CD8-positive, alpha-beta memory T cell (primary cell): ENCODE results near the gene NFASC. TPM values are rescaled to one million over a fixed set of nuclear protein-coding genes. Genes with fewer than 3 reads are reported as not detected.

Experiments
- CTCF ChIA-PET: fragments of 350-600 bp; sonication (Branson Sonifier 250); formaldehyde crosslinking; loops from one replicate; lab custom pipeline; 2021; ENCODE audit warnings: antibody characterized with exemption; lab: Charles Lee
- POLR2A ChIA-PET: fragments of 350-600 bp; sonication (Branson Sonifier 250); formaldehyde crosslinking; loops from one replicate; lab custom pipeline; 2021; ENCODE audit warnings: antibody characterized with exemption; lab: Charles Lee
- DNase-seq, 5 donors: peaks; one replicate each; pipeline versions ENCODE4 v3.0.0 to v3.0.0-alpha.2; 2020 to 2022; ENCODE audit warnings: mixed read lengths in 1 of 5
- H3K27ac ChIP-seq: one replicate; pipeline ENCODE4 v1.7.0; 2013; ENCODE audit warnings: low read depth, mild to moderate bottlenecking, low read length, moderate library complexity
- H3K27me3 ChIP-seq: 2 replicates; pipeline ENCODE4 v1.7.0; 2013; ENCODE audit warnings: low read length, mild to moderate bottlenecking; ENCODE audit not compliant: insufficient read depth, poor library complexity, severe bottlenecking
- H3K36me3 ChIP-seq: 2 replicates; pipeline ENCODE4 v1.7.0; 2013; ENCODE audit warnings: mild to moderate bottlenecking, low read length, moderate library complexity; ENCODE audit not compliant: insufficient read depth
- H3K4me1 ChIP-seq: 2 replicates; pipeline ENCODE4 v1.7.0; 2013; ENCODE audit warnings: mild to moderate bottlenecking, low read length, moderate library complexity; ENCODE audit not compliant: insufficient read depth
- H3K4me3 ChIP-seq: 2 replicates; pipeline ENCODE4 v1.7.0; 2013; ENCODE audit warnings: mild to moderate bottlenecking, low read length
- H3K9me3 ChIP-seq: 2 replicates; pipeline ENCODE4 v1.7.0; 2013; ENCODE audit warnings: mild to moderate bottlenecking, low read length
- H3K27ac Mint-ChIP-seq, 8 donors: one replicate each; pipeline ENCODE4 v1.8.0; 2020 to 2021; ENCODE audit warnings: mixed read lengths in 8 of 8, mild to moderate bottlenecking in 6 of 8, inconsistent platforms in 3 of 8, moderate library complexity in 3 of 8
- H3K27me3 Mint-ChIP-seq, 2 donors: one replicate each; pipeline ENCODE4 v1.8.0; 2020 to 2021; ENCODE audit warnings: mixed read lengths in 2 of 2, mild to moderate bottlenecking in 1 of 2, moderate library complexity in 1 of 2
- H3K36me3 Mint-ChIP-seq, 3 donors: one replicate each; pipeline ENCODE4 v1.8.0; 2020 to 2021; ENCODE audit warnings: mixed read lengths in 3 of 3, inconsistent platforms in 1 of 3, mild to moderate bottlenecking in 1 of 3
- H3K4me1 Mint-ChIP-seq, 3 donors: one replicate each; pipeline ENCODE4 v1.8.0; 2020 to 2021; ENCODE audit warnings: mixed read lengths in 3 of 3, inconsistent platforms in 1 of 3, mild to moderate bottlenecking in 1 of 3
- H3K4me3 Mint-ChIP-seq, 7 donors: one replicate each; pipeline ENCODE4 v1.8.0; 2020 to 2021; ENCODE audit warnings: mixed read lengths in 7 of 7, mild to moderate bottlenecking in 6 of 7, moderate library complexity in 4 of 7, inconsistent platforms in 2 of 7
- H3K9me3 Mint-ChIP-seq, 5 donors: one replicate each; pipeline ENCODE4 v1.8.0; 2020 to 2022; ENCODE audit warnings: mixed read lengths in 5 of 5, mild to moderate bottlenecking in 3 of 5, moderate library complexity in 2 of 5, inconsistent platforms in 1 of 5
- polyA plus RNA-seq: library from polyadenylated mRNA; unstranded; fragments of 300-500 nt; fragmentation: Illumina TruSeq; gene quantifications from one replicate; pipeline ENCODE4 v1.2.3, GENCODE V29; 2021
- total RNA-seq, 2 experiments: library from RNA; stranded (reverse); gene quantifications; one replicate each; pipeline ENCODE4 v1.2.3, GENCODE V29; 2021

Gene NFASC
- total and polyA plus RNA-seq, 3 experiments from 2014 or later, result 0.11 to 0.16 TPM; not detected in 1

DNA sequence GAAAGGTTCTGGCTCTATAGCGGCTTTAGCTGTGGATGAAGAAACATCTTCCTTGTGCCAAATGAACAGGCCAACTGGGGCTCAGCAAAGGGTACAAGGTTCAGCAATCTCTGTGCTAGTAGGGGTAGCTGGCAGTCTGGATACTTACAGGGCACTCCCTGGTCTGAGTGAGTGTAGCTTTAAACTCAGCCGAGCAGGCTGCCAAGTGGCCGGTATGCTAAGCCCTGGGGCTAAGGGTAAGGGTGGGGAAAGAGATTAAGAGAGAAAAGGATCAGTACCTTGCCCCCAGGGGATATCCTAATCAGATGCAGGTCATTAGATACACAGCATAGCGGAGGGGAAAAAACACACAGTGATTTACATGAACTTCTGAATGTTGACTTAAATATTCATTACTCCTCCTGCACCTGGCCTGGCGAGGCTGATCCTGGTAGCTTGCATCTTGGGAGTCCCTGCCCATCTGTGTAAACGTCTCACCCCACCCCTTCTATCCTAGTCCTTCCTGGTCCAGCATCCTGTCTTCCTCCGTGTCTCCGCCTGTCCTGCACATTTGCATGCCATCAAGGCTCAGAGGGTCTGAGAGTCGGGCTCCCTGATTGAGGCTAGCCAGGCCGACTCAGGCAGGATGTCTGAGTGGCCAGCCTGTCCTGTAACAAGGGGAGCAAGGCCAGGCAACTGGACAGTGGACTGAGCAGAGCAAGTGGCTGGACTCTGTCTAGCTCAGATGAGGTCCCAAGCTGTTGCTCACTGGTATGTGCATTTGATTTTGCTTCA is 132.9 kb downstream of the NFASC start:
- Histone ChIP-seq H3K27ac (no peak overlapping the region), H3K9me3 (no peaks in the 10 kb centered on the region), H3K36me3 (no peaks in the 10 kb centered on the region), H3K4me3 (no peak overlapping the region), H3K27me3 (no peaks in the 10 kb centered on the region), H3K4me1 (no peaks in the 10 kb centered on the region)
- POLR2A ChIA-PET, result no interaction called here
- Mint-ChIP-seq H3K27ac (no peak overlapping the region), H3K4me3 (no peak overlapping the region), H3K9me3 (no peaks in the 10 kb centered on the region), H3K36me3 (no peaks in the 10 kb centered on the region), H3K27me3 (peaks cover 4 to 30% of the 10 kb centered on the region in 2 donors), H3K4me1 (no peaks in the 10 kb centered on the region)
- no peak for DNase-seq
- CTCF ChIA-PET, result no interaction called here

DNA sequence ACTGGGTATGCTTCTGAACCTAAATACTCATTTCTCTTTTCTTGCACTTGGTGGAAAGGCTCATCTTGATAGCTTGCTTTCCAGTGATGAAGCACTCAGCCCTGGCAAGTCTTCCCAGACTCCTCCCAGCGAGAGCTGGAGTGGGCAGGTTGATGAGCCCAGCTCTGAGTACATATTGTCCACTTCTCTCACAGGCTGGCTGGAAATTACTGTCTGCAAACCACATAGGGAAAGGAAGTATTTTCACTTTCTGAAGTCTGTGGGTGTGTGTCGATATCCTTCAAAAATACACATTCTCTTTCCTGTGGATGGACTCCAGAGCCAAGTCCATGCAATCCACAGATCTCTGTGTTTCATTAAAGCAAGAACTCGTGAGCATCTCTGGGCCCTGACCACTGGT is 133.7 kb downstream of the NFASC start:
- H3K9me3 ChIP-seq, result no peaks in the 10 kb centered on the region
- no peak for DNase-seq
- Mint-ChIP-seq H3K27ac (peak overlapping the region in 1 of 8 donors; percentile 34), H3K27me3 (peaks cover 6 to 30% of the 10 kb centered on the region in 2 donors), H3K9me3 (no peaks in the 10 kb centered on the region), H3K4me3 (no peak overlapping the region), H3K4me1 (no peaks in the 10 kb centered on the region), H3K36me3 (no peaks in the 10 kb centered on the region)
- no peaks in the 10 kb centered on the region for H3K4me1 ChIP-seq
- ChIA-PET CTCF (no interaction called here), POLR2A (no interaction called here)
- no peaks in the 10 kb centered on the region for H3K36me3 ChIP-seq
- H3K27ac ChIP-seq, result no peak overlapping the region
- H3K27me3 ChIP-seq, result no peaks in the 10 kb centered on the region
- H3K4me3 ChIP-seq, result no peak overlapping the region

DNA sequence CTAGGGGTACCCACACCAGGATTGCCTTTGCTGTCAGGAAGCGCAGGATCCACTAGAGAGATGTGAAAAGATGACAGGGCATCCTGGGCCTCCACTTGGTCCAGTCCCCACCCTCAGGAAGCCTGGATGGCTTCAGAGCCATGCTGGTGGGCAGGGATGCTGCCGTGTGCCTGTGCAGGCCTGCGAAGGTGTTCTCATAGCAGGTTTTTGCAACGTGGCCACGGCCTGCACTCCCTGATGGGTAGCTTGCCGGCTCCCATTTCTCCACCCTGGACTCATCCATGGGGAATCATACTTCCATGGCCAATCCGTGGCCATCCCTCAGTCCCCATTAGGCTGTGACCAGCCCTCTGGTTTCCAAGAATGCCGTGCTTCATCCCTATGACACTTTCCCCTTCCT is 138.2 kb downstream of the NFASC start:
- H3K9me3 ChIP-seq, result no peaks in the 10 kb centered on the region
- H3K27me3 ChIP-seq, result no peaks in the 10 kb centered on the region
- Mint-ChIP-seq H3K4me3 (no peak overlapping the region), H3K4me1 (no peaks in the 10 kb centered on the region), H3K36me3 (no peaks in the 10 kb centered on the region), H3K27me3 (peaks cover 2 to 4% of the 10 kb centered on the region in 2 donors), H3K9me3 (no peaks in the 10 kb centered on the region), H3K27ac (no peak overlapping the region)
- CTCF ChIA-PET, result no interaction called here
- no peak overlapping the region for H3K27ac ChIP-seq
- H3K4me3 ChIP-seq, result no peak overlapping the region
- POLR2A ChIA-PET, result no interaction called here
- H3K36me3 ChIP-seq, result no peaks in the 10 kb centered on the region
- DNase-seq, result no peak
- H3K4me1 ChIP-seq, result no peaks in the 10 kb centered on the region

DNA sequence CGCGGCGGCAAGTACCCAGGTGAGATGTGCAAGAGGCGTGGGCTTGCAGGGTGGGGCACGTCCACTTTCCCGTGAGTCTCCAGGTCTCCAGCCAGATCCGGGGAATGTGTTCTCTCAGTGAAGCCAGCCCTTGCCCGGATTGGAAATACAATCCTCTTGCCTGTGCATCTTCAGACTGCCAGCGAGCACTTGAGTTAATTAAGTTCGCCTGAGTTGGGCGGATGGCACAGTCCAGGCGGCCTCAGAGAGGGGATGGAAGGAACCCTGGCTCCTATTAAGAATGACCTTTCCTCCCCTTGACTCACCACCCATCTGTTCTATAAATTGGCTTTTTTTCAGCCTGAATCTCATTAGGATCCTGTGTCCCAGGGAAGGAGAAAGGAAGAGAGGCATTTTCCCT is 139.0 kb downstream of the NFASC start:
- no peaks in the 10 kb centered on the region for H3K9me3 Mint-ChIP-seq
- CTCF ChIA-PET, result no interaction called here
- H3K36me3 Mint-ChIP-seq, result no peaks in the 10 kb centered on the region

DNA sequence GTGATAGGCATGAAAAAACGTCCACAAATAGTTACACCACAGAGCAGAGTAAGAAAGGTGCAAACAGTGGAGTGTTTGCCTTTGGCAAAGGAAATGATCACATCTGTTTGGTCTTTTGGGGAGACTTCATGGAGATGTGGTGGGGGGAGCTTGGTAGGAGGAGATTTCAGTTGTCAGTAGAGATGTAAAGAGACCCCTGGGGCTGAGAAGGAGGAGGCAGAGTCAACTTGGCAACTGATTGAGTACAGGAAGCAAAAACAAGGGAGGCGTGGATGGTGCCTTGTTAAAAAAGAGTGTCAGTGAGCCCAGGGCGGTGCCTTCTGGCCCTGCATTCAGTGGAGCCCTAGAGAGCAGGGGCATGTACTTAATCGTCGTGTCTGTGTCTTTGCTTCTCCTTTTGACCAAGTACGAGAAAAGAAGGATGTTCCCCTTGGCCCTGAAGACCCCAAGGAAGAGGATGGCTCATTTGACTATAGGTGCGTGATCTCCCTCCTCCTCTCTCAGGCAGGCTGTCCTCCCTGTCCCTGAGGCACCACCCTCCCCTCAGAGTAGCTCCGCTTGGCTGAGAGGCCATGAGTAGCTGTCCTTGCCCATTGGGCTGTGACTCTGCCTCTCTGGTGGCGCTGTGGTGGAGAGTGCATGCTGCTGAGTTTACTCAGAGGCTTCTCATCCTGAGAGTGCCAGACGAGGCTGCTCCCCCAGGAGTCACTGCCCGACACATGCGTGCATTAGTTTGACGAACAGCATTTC is 141.9 kb downstream of the NFASC start:
- no peak for DNase-seq
- H3K4me1 Mint-ChIP-seq, result no peaks in the 10 kb centered on the region
- no peaks in the 10 kb centered on the region for H3K36me3 ChIP-seq
- no peaks in the 10 kb centered on the region for H3K27me3 ChIP-seq
- H3K27ac Mint-ChIP-seq, result no peak overlapping the region
- CTCF ChIA-PET, result interaction anchor here (1.6 kb wide), 1 partner anchor 24 kb away, joined by 3 read pairs; no protein-coding TSS in a partner anchor
- peaks cover 0 to 2% of the 10 kb centered on the region in 2 donors for H3K27me3 Mint-ChIP-seq
- H3K4me1 ChIP-seq, result no peaks in the 10 kb centered on the region
- H3K4me3 Mint-ChIP-seq, result no peak overlapping the region
- no peak overlapping the region for H3K4me3 ChIP-seq
- no peak overlapping the region for H3K27ac ChIP-seq
- no peaks in the 10 kb centered on the region for H3K36me3 Mint-ChIP-seq
- POLR2A ChIA-PET, result no interaction called here
- H3K9me3 Mint-ChIP-seq, result no peaks in the 10 kb centered on the region
- H3K9me3 ChIP-seq, result no peaks in the 10 kb centered on the region

More for the DNA sequence above, 139.0 kb downstream of the NFASC start:
- Histone ChIP-seq H3K4me3 (no peak overlapping the region), H3K27me3 (no peaks in the 10 kb centered on the region), H3K27ac (no peak overlapping the region), H3K4me1 (no peaks in the 10 kb centered on the region), H3K9me3 (no peaks in the 10 kb centered on the region), H3K36me3 (no peaks in the 10 kb centered on the region)
- Mint-ChIP-seq H3K4me3 (no peak overlapping the region), H3K27ac (no peak overlapping the region), H3K4me1 (no peaks in the 10 kb centered on the region), H3K27me3 (peaks cover 2 to 4% of the 10 kb centered on the region in 2 donors)
- POLR2A ChIA-PET, result no interaction called here
- DNase-seq, result no peak

DNA sequence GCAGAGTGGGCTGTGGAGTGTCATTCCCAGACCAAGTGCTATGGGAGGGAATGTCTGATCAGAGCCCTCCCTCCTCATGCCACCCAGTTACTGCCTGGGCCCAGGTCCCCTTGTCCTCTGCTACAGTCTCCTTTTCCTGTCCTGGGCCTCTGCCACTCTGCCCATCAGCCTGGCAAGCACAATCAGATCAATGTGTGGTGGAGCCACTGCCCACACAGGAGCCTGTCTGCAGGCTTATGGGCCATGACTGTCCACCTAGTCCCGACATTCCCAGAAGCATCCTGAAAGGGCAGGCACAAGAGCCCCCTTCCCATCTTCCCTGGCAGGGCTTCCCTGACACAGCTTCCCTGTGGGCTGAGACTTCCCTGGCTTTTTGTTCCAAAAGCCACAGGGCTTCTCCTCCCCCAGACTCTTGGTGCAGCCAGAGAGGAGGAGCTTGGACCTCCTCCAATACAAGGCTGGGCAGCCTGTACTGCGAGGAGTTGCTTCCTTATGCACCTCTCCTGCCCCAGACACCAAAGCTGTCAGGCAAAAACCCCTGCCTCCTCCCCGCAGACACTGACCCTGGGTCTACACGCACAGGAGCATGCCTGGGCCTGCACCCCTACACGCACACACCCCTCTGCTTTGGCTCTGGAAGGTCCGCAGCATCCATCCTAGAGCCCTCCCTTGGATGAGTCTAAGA is 143.2 kb downstream of the NFASC start:
- no peak overlapping the region for H3K27ac Mint-ChIP-seq
- H3K4me3 ChIP-seq, result no peak overlapping the region
- H3K4me1 ChIP-seq, result no peaks in the 10 kb centered on the region
- no peaks in the 10 kb centered on the region for H3K9me3 ChIP-seq
- H3K27me3 Mint-ChIP-seq, result peaks cover 3 to 5% of the 10 kb centered on the region in 2 donors
- H3K36me3 Mint-ChIP-seq, result no peaks in the 10 kb centered on the region
- H3K4me3 Mint-ChIP-seq, result no peak overlapping the region
- no peak overlapping the region for H3K27ac ChIP-seq
- CTCF ChIA-PET, result no interaction called here
- DNase-seq, result no peak
- H3K27me3 ChIP-seq, result no peaks in the 10 kb centered on the region
- POLR2A ChIA-PET, result no interaction called here
- H3K36me3 ChIP-seq, result no peaks in the 10 kb centered on the region
- H3K9me3 Mint-ChIP-seq, result no peaks in the 10 kb centered on the region
- H3K4me1 Mint-ChIP-seq, result no peaks in the 10 kb centered on the region

DNA sequence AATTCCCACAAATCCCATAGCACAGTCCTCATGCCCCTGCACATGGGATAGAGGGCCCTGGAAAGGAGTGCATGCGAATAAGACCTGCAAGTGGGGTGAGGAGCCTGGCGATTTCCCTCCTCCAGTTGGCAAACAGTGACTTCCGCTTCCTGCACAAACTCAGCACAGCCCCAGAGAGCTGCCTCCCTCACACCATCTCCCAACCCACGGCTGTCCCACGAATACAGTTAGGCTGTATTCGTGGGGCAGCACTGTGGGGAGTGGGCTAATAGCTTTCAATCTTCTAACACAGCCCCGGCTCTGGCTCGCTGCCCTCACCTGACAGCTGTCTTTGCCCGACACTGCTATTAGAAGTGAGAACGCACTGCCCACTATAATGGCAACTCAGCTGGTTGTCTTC is 144.1 kb downstream of the NFASC start:
- Histone ChIP-seq H3K36me3 (no peaks in the 10 kb centered on the region), H3K9me3 (no peaks in the 10 kb centered on the region), H3K4me3 (no peak overlapping the region), H3K27ac (no peak overlapping the region), H3K4me1 (no peaks in the 10 kb centered on the region), H3K27me3 (no peaks in the 10 kb centered on the region)
- Mint-ChIP-seq H3K4me3 (no peak overlapping the region), H3K27me3 (peaks cover 4 to 5% of the 10 kb centered on the region in 2 donors), H3K27ac (peak overlapping the region in 1 of 8 donors; percentile 9), H3K4me1 (no peaks in the 10 kb centered on the region), H3K36me3 (no peaks in the 10 kb centered on the region), H3K9me3 (no peaks in the 10 kb centered on the region)
- ChIA-PET POLR2A (no interaction called here), CTCF (no interaction called here)
- no peak for DNase-seq

DNA sequence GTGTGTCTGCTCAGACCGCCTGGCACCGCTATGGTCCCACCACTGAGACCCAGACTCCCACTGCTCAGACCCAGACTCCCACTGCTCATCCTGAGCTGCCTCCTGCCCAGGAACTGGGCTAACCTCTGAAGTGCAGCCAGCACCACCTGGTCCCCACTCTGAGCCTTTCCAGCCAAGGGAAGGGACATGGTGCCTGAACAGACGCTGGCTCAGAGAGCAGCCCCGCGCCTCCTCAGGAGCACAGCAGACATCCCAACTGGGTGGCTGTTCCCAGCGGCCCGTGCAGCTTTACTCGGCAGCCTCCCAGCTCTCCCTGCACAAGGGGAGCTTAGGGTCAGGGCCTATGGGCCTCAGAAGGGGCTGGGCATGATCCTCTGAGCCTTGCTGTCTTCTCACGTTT is 144.6 kb downstream of the NFASC start:
- Histone ChIP-seq H3K9me3 (no peaks in the 10 kb centered on the region), H3K36me3 (no peaks in the 10 kb centered on the region), H3K4me1 (no peaks in the 10 kb centered on the region), H3K27ac (no peak overlapping the region), H3K4me3 (no peak overlapping the region), H3K27me3 (no peaks in the 10 kb centered on the region)
- POLR2A ChIA-PET, result no interaction called here
- H3K27me3 Mint-ChIP-seq, result peaks cover 6 to 9% of the 10 kb centered on the region in 2 donors
- no peaks in the 10 kb centered on the region for H3K9me3 Mint-ChIP-seq
- H3K36me3 Mint-ChIP-seq, result no peaks in the 10 kb centered on the region
- CTCF ChIA-PET, result no interaction called here
- no peaks in the 10 kb centered on the region for H3K4me1 Mint-ChIP-seq
- H3K4me3 Mint-ChIP-seq, result no peak overlapping the region
- H3K27ac Mint-ChIP-seq, result no peak overlapping the region
- DNase-seq, result no peak
